ENCODE measurements around the gene BRIP1. TPM values are rescaled to one million over a fixed set of nuclear protein-coding genes. Genes with fewer than 3 reads are reported as not detected.
"Not testable (repeated sequence)": the region's sequence is repeated elsewhere in the genome, so short reads cannot be mapped to it uniquely, and the experiment has no call there.

Gene BRIP1
- polyA plus RNA-seq, 1 experiment: 2.9 TPM

DNA sequence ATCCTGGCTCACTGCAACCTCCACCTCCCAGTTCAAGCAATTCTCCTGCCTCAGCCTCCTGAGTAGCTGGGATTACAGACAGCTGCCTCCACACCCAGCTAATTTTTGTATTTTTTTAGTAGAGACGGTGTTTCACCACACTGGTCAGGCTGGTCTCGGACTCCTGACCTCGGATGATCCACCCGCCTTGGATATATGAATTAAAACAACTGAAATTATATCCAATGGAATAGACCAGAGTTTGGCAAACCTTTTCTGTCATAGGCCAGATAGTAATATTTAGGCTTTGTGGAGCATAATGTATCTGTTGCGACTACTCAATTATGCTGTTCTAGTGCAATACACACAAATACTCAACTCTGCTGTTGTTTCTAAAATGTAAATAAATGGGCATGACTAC, 178.5 kb downstream of the BRIP1 start:
- Histone ChIP-seq H3K4me3 (ENCODE audit: low read depth, low read length) (no peak overlapping the region), H3K27me3 (ENCODE audit: control insufficient read depth, insufficient read depth, low read length) (no peaks in the 10 kb centered on the region), H3K36me3 (ENCODE audit: control insufficient read depth, insufficient read depth, low read length) (no peaks in the 10 kb centered on the region)
- TF ChIP-seq, protein P1, sequence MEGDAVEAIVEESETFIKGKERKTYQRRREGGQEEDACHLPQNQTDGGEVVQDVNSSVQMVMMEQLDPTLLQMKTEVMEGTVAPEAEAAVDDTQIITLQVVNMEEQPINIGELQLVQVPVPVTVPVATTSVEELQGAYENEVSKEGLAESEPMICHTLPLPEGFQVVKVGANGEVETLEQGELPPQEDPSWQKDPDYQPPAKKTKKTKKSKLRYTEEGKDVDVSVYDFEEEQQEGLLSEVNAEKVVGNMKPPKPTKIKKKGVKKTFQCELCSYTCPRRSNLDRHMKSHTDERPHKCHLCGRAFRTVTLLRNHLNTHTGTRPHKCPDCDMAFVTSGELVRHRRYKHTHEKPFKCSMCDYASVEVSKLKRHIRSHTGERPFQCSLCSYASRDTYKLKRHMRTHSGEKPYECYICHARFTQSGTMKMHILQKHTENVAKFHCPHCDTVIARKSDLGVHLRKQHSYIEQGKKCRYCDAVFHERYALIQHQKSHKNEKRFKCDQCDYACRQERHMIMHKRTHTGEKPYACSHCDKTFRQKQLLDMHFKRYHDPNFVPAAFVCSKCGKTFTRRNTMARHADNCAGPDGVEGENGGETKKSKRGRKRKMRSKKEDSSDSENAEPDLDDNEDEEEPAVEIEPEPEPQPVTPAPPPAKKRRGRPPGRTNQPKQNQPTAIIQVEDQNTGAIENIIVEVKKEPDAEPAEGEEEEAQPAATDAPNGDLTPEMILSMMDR (IDR thresholded peaks at IDR 0.05; ENCODE audit: insufficient read depth, low read depth, low read length): no peak
- DNase-seq (ENCODE audit: low read depth): no peak
- POLR2A ChIA-PET: no interaction called here
- CTCF ChIA-PET: no interaction called here

DNA sequence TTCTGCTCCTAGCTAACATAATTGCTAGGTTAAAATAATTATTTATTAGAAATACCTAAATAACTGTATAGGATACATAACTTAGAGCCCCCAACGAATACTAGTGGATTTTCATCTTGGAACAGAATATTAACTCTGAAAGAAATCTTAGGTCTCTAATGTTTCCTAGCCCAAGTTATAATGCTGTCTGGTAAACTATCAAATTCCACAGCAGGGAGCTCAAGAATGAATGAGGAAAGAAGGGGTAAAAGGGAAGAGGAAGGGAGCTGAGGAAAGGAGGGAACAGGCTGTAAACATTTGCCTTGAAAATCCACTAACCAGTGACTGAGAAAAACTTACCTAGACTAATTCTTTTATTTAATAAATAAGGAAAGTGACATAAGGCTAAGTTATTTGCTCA, 179.2 kb downstream of the BRIP1 start:
- H3K4me3 ChIP-seq (ENCODE audit: low read depth, low read length): no peak overlapping the region
- TF ChIP-seq, protein P1 (IDR thresholded peaks at IDR 0.05; ENCODE audit: insufficient read depth, low read depth, low read length): no peak
- no peaks in the 10 kb centered on the region for H3K36me3 ChIP-seq (ENCODE audit: control insufficient read depth, insufficient read depth, low read length)
- no peak for DNase-seq (ENCODE audit: low read depth)
- H3K27me3 ChIP-seq (ENCODE audit: control insufficient read depth, insufficient read depth, low read length): no peaks in the 10 kb centered on the region
- ChIA-PET CTCF (no interaction called here), POLR2A (no interaction called here)

DNA sequence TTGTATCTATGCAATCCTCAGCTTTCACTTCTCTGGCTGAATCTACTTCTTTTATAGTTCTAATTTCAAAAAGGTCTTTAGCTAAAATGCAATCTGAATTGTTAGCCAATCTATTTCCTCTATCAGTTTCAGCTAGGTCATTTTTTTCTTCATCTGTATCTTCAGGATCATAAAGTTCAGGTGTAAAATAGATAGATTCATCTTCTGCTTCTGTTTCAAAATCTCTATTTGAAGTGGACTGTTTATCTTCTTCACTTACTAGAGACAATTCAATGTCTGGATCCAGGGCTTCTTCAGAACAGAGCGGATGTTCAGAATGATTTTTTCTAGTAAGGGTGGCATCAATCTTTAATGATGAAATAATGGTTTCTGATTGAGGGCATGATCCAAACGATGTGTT, 179.9 kb downstream of the BRIP1 start:
- no peak for DNase-seq (ENCODE audit: low read depth)
- H3K27me3 ChIP-seq (ENCODE audit: control insufficient read depth, insufficient read depth, low read length): no peaks in the 10 kb centered on the region
- TF ChIP-seq, protein P1 (IDR thresholded peaks at IDR 0.05; ENCODE audit: insufficient read depth, low read depth, low read length): no peak
- no peak overlapping the region for H3K4me3 ChIP-seq (ENCODE audit: low read depth, low read length)
- ChIA-PET CTCF (interaction anchor here (1.2 kb wide), 1 partner anchor 73 kb away, joined by 5 read pairs; no protein-coding TSS in a partner anchor), POLR2A (no interaction called here)
- H3K36me3 ChIP-seq (ENCODE audit: control insufficient read depth, insufficient read depth, low read length): no peaks in the 10 kb centered on the region

DNA sequence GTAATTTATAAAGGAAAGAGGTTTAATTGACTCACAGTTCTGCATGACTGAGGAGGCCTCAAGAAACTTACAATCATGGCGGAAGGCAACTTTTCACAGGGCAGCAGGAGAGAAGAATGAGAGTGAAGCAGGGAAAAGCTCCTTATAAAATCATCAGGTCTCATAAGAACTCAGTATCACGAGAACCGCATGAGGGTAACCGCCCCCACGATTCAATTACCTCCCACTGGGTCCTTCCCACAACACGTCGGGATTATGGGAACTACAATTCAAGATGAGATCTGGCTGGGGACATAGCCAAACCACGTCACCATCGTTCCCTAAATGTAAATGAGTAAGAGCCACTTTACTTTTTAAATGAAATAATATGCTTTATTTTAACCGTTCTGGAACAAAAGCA, 182.4 kb downstream of the BRIP1 start:
- Histone ChIP-seq H3K4me3 (ENCODE audit: low read depth, low read length) (no peak overlapping the region), H3K36me3 (ENCODE audit: control insufficient read depth, insufficient read depth, low read length) (no peaks in the 10 kb centered on the region), H3K27me3 (ENCODE audit: control insufficient read depth, insufficient read depth, low read length) (no peaks in the 10 kb centered on the region)
- ChIA-PET POLR2A (no interaction called here), CTCF (interaction anchor here (0.6 kb wide), 1 partner anchor 8 kb away, joined by 3 read pairs; no protein-coding TSS in a partner anchor)
- TF ChIP-seq, protein P1 (IDR thresholded peaks at IDR 0.05; ENCODE audit: insufficient read depth, low read depth, low read length): no peak
- DNase-seq (ENCODE audit: low read depth): no peak

DNA sequence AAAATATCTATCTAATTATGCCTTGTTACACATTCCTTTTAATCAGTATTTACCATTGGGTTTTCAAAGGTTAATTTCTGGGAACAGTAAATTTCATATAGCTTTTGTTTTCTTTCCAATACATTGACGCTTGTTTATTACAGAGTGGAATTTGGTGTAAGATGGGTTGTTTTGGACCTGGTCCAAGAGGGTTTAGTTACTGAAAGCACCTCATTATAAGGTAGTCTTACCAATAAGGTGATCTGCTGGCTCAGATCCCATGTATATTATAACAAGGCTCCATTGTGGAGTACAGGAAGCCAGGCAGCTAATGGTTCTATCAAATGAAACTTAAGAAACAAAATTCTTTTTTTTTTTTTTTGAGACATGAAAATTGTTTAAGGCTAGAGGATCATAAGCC, 185.0 kb downstream of the BRIP1 start:
- ChIA-PET CTCF (no interaction called here), POLR2A (no interaction called here)
- no peaks in the 10 kb centered on the region for H3K27me3 ChIP-seq (ENCODE audit: control insufficient read depth, insufficient read depth, low read length)
- no peaks in the 10 kb centered on the region for H3K36me3 ChIP-seq (ENCODE audit: control insufficient read depth, insufficient read depth, low read length)
- TF ChIP-seq, protein P1 (IDR thresholded peaks at IDR 0.05; ENCODE audit: insufficient read depth, low read depth, low read length): no peak
- DNase-seq (ENCODE audit: low read depth): no peak
- no peak overlapping the region for H3K4me3 ChIP-seq (ENCODE audit: low read depth, low read length)

DNA sequence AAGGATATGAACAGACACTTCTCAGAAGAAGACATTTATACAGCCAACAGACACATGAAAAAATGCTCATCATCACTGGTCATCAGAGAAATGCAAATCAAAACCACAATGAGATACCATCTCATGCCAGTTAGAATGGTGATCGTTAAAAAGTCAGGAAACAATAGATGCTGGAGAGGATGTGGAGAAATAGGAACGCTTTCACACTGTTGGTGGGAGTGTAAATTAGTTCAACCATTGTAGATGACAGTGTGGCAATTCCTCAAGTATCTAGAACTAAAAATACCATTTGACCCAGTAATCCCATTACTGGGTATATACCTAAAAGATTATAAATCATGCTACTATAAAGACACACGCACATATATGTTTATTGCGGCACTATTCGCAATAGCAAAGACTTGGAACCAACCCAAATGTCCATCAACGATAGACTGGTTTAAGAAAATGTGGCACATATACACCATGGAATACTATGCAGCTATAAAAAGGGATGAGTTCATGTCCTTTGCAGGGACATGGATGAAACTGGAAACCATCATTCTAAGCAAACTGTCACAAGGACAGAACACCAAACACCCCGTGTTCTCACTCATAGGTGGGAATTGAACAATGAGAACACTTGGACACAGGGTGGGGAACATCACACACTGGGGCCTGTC, 186.0 kb downstream of the BRIP1 start:
- H3K36me3 ChIP-seq (ENCODE audit: control insufficient read depth, insufficient read depth, low read length); H3K27me3 ChIP-seq (ENCODE audit: control insufficient read depth, insufficient read depth, low read length); DNase-seq (ENCODE audit: low read depth); CTCF ChIA-PET; H3K4me3 ChIP-seq (ENCODE audit: low read depth, low read length); POLR2A ChIA-PET: not testable (repeated sequence)

DNA sequence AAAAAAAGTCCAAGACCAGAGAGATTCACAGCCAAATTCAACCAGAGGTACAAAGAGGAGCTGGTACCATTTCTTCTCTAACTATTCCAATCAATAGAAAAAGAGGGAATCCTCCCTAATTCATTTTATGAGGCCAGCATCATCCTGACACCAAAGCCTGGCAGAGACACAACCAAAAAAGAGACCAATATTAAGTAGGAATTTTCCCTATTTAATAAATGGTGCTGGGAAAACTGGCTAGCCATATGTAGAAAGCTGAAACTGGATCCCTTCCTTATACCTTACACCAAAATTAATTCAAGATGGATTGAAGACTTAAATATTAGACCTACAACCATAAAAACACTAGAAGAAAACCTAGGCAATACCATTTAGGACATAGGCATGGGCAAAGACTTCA, 186.8 kb downstream of the BRIP1 start:
- H3K4me3 ChIP-seq (ENCODE audit: low read depth, low read length); H3K27me3 ChIP-seq (ENCODE audit: control insufficient read depth, insufficient read depth, low read length); H3K36me3 ChIP-seq (ENCODE audit: control insufficient read depth, insufficient read depth, low read length); CTCF ChIA-PET; DNase-seq (ENCODE audit: low read depth); POLR2A ChIA-PET: not testable (repeated sequence)

DNA sequence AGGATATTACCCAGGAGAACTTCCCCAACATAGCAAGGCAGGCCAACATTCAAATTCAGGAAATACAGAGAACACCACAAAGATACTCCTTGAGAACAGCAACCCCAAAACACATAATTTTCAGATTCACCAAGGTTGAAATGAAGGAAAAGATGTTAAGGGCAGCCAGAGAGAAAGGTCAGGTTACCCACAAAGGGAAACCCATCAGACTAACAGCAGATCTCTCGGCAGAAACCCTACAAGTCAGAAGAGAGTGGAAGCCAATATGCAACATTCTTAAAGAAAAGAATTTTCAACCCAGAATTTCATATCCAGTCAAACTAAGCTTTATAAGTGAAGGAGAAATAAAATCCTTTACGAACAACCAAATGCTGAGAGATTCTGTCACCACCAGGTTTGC, 188.7 kb downstream of the BRIP1 start:
- H3K27me3 ChIP-seq (ENCODE audit: control insufficient read depth, insufficient read depth, low read length); H3K4me3 ChIP-seq (ENCODE audit: low read depth, low read length); POLR2A ChIA-PET; H3K36me3 ChIP-seq (ENCODE audit: control insufficient read depth, insufficient read depth, low read length); DNase-seq (ENCODE audit: low read depth): not testable (repeated sequence)
- CTCF ChIA-PET: interaction anchor here (1.0 kb wide), 1 partner anchor 13 kb away, joined by 3 read pairs; no protein-coding TSS in a partner anchor
